Gastroesophageal sphincter (tissue), 4 donors: ENCODE data around the gene JMJD8. TPM values are rescaled to one million over a fixed set of nuclear protein-coding genes. Genes with fewer than 3 reads are reported as not detected.

Source experiments
- ATAC-seq: fragments of 150-250 bp; one replicate; pipeline ENCODE4 v1.9.1; 2016; ENCODE audit warnings: mild to moderate bottlenecking, moderate library complexity
- H3K27ac ChIP-seq, 4 donors: fragments of 200-600 bp; sonication (generic) in 3 of 4; 1 replicate in 3 of 4; 2 replicates in 1 of 4; pipeline ENCODE4 v1.5.1; 2016 to 2019
- H3K27me3 ChIP-seq: fragments of 200-600 bp; sonication (generic); one replicate; pipeline ENCODE4 v1.5.1; 2019
- H3K36me3 ChIP-seq, 2 donors: fragments of 200-600 bp; sonication (generic); one replicate each; pipeline ENCODE4 v1.5.1; 2019; ENCODE audit warnings: control low read depth in 1 of 2
- H3K4me1 ChIP-seq, 3 donors: fragments of 200-600 bp; sonication (generic); 1 replicate in 2 of 3; 2 replicates in 1 of 3; pipeline ENCODE4 v1.5.1; 2016 to 2019; ENCODE audit warnings: control low read depth in 2 of 3
- H3K4me3 ChIP-seq, 2 donors: fragments of 200-600 bp; sonication (generic); one replicate each; pipeline ENCODE4 v1.5.1; 2019; ENCODE audit warnings: mild to moderate bottlenecking in 1 of 2, moderate library complexity in 1 of 2
- H3K9me3 ChIP-seq, 3 donors: fragments of 200-600 bp; sonication (generic); one replicate each; pipeline ENCODE4 v1.5.1; 2017 to 2019; ENCODE audit warnings: control low read depth in 2 of 3
- EP300 ChIP-seq: sonication (generic); formaldehyde crosslinking; IDR thresholded peaks from one replicate; pipeline ENCODE4 v1.6.1; 2017; ENCODE audit warnings: antibody characterized with exemption, mild to moderate bottlenecking
- POLR2A ChIP-seq, 2 donors: fragments of 450-650 bp; IDR thresholded peaks; one replicate each; pipeline ENCODE4 v1.6.1; 2017; ENCODE audit warnings: antibody characterized with exemption in 2 of 2, mild to moderate bottlenecking in 2 of 2, moderate library complexity in 1 of 2
- POLR2AphosphoS5 ChIP-seq: sonication (generic); formaldehyde crosslinking; IDR thresholded peaks from one replicate; pipeline ENCODE4 v1.6.1; 2017; ENCODE audit warnings: antibody characterized with exemption
- WGBS, 2 donors: methylation state at CpG; one replicate each; pipeline ENCODE4 v1.1.5; 2018; ENCODE audit warnings: low coverage in 1 of 2; 5-methylcytosine and 5-hydroxymethylcytosine counted together
- total RNA-seq, 4 donors: library from RNA; depleted of rRNA; stranded (reverse); fragments of >200 nt; gene quantifications; one replicate each; pipeline ENCODE4 v1.1.0, GENCODE V29; 2016
- TF ChIP-seq, protein P1 (sequence below), 4 experiments: fragments of 200-600 bp in 2 of 4; fragments of 450-650 bp in 2 of 4; sonication (generic) in 1 of 4; IDR thresholded peaks; one replicate each; pipeline ENCODE4 v1.5.1; 2017 to 2019; ENCODE audit warnings: antibody characterized with exemption in 4 of 4, mild to moderate bottlenecking in 2 of 4, moderate library complexity in 2 of 4

The JMJD8 gene
- total RNA-seq, 4 donors from 2014 or later: 70.2 to 109 (median 90.5) TPM

DNA sequence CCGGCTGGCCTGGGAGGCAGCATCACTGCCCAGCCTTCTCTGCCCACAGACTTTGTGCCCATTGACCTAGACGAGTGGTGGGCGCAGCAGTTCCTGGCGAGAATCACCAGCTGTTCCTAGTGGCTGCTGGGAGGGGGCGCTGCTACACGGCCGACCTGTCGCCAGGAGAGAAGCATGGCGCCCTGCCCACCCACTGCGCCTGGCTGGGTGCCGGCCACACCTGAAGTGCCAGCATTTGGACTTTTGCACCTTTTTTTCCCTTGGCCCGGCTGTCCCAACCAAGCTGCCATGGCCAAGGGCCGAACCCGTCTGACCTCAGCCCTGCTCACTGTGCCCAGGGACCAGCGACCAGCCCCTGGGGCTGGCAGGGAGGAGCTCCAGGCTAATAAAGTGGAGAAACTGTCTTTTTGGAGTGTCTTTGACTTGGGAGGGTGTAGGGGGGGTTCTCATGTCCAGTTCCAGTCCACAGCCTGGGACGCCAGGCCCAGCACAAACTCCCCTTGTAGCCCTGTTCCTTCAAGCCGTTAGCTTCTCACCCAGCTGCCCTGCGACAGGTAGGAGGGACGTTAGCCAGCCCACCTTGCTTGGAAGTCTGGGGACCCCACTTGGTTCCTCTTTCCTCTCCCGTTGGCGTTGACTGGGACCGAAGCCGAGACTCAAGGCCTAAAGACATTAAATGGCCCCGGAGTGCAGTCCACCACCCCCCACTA is 35.9 kb downstream of the JMJD8 start:
- H3K27ac ChIP-seq: peak overlapping the region; percentile 84 to 93 (median 88)
- peaks cover 0 to 25% of the 10 kb centered on the region in 2 donors for H3K36me3 ChIP-seq
- no peaks in the 10 kb centered on the region for H3K27me3 ChIP-seq
- H3K4me3 ChIP-seq: peak overlapping the region; percentile 90 to 92
- H3K4me1 ChIP-seq: peaks cover 0 to 75% (median 28%) of the 10 kb centered on the region in 3 donors
- H3K9me3 ChIP-seq: no peaks in the 10 kb centered on the region
- no peak for TF ChIP-seq POLR2A (IDR thresholded peaks at IDR 0.05)
- TF ChIP-seq, protein P1, sequence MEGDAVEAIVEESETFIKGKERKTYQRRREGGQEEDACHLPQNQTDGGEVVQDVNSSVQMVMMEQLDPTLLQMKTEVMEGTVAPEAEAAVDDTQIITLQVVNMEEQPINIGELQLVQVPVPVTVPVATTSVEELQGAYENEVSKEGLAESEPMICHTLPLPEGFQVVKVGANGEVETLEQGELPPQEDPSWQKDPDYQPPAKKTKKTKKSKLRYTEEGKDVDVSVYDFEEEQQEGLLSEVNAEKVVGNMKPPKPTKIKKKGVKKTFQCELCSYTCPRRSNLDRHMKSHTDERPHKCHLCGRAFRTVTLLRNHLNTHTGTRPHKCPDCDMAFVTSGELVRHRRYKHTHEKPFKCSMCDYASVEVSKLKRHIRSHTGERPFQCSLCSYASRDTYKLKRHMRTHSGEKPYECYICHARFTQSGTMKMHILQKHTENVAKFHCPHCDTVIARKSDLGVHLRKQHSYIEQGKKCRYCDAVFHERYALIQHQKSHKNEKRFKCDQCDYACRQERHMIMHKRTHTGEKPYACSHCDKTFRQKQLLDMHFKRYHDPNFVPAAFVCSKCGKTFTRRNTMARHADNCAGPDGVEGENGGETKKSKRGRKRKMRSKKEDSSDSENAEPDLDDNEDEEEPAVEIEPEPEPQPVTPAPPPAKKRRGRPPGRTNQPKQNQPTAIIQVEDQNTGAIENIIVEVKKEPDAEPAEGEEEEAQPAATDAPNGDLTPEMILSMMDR (IDR thresholded peaks at IDR 0.05): peak in 2 of 4 experiments; percentile 8 to 35
- TF ChIP-seq EP300: no peak
- TF ChIP-seq POLR2AphosphoS5: no peak
- 57 to 58% methylated on average over 6 of the region's 24 CpGs for WGBS, 2 donors
- no peak for ATAC-seq

DNA sequence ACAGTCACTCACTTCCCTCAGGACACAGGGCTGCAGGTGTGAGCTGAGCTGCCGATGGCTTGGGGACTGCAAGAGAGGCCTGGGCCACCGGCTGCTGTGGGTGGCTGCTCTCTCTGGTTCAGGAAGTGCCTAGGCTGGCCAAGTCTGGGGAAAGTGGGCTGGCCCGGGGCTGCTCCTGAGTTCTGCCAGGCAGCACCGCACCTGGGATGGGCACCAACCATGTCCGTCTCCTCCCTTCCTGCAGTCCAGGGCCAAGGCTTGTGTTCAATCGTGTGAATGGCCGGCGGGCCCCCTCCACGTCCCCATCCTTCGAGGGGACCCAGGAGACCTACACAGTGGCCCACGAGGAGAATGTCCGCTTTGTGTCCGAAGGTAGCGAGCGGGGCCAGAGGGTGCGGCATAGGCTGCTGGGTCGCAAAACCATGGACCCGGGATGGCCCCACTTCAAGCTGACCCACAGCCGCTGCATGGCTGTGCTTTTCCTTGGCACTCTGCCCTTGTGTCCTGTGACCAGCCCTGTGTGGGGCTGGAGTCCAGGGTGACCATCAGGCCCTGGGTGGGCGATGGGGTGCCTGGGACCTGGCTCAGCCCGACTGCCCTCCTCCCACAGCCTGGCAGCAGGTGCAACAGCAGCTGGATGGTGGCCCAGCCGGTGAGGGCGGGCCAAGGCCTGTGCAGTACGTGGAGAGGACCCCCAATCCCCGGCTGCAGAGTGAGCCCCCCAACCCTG is 36.8 kb downstream of the JMJD8 start:
- TF ChIP-seq POLR2A (IDR thresholded peaks at IDR 0.05) (no peak), EP300 (no peak), POLR2AphosphoS5 (no peak)
- TF ChIP-seq, protein P1 (IDR thresholded peaks at IDR 0.05): no peak
- no peaks in the 10 kb centered on the region for H3K9me3 ChIP-seq
- H3K4me1 ChIP-seq: peaks cover 0 to 84% (median 37%) of the 10 kb centered on the region in 3 donors
- ATAC-seq: no peak
- H3K27me3 ChIP-seq: no peaks in the 10 kb centered on the region
- H3K4me3 ChIP-seq: no peak overlapping the region
- no CpG with 5 or more reads among the region's 25 CpGs for WGBS, 2 donors
- peak overlapping the region in 3 of 4 donors; percentile 41 to 93 (median 89) for H3K27ac ChIP-seq
- peaks cover 0 to 18% of the 10 kb centered on the region in 2 donors for H3K36me3 ChIP-seq

DNA sequence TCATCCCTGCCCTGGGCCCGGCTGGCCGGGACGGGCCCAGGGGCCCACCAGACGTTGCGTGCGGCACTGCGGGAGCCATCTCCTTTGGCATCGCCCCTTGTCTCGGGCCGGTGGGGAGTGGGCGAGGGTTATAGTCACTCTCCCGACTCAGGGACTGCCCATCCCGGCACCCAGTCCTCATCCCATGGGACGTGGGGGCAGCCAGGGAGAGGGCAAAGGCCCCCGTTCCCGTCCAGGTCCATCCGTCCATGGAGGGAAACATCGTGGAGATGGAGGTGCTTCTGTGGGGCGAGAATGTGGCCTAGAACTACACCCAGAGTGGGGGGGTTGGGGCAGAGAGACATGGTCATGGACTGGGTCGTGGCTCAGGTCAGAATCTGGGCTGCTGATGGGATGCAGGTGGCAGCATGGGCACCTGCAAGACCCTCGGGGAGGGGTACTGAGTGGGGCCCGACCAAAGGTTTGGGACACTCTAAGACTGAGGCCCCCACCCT is 37.4 kb downstream of the JMJD8 start:
- peaks cover 0 to 87% (median 37%) of the 10 kb centered on the region in 3 donors for H3K4me1 ChIP-seq
- H3K27me3 ChIP-seq: no peaks in the 10 kb centered on the region
- no CpG with 5 or more reads among the region's 22 CpGs for WGBS, 2 donors
- H3K27ac ChIP-seq: peak overlapping the region in 3 of 4 donors; percentile 25 to 47 (median 41)
- no peak for TF ChIP-seq EP300
- TF ChIP-seq, protein P1 (IDR thresholded peaks at IDR 0.05): no peak
- TF ChIP-seq POLR2A (IDR thresholded peaks at IDR 0.05): no peak
- TF ChIP-seq POLR2AphosphoS5: no peak
- no peak for ATAC-seq
- peaks cover 0 to 12% of the 10 kb centered on the region in 2 donors for H3K36me3 ChIP-seq
- no peaks in the 10 kb centered on the region for H3K9me3 ChIP-seq
- H3K4me3 ChIP-seq: no peak overlapping the region

DNA sequence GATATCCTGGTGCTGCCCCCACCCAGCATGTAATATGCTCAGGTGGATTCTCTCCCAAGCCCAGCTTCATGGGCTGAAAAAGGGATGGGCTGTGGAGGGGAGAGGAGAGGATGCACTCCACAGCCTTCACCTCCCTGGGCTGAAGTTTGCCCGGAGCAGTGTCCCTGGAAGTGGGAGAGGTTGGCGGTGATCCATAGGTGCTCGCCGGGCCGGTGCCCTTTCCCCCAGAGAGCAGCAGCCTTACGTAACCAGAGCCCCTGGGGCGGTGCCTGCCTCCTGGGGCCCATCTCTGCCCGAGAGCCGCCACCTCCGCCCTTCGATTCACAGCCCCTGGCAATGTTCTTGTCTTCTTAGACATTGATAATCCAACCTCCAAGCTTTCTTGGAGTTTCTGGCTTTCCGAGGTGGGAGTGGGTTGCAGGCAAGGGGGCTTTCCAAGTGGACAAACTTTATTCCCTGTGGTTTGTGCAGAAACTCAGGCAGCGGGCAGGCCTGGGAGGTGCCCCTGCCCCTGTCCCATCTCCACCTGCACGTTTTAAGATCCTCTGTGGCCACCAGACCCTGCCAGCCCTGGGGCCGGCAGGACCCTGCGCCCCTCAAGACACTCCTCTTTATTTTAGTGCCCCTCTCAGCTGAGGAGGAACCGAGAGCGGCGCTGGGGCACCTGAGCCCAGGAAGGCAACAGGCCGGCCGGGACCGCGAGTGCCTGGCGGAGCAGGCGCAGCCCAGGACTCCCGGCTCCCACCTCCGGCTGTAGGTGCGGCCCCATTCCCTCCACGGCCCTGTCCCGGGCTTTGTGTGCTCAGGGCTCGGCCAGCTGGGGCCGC is 38.1 kb downstream of the JMJD8 start:
- Histone ChIP-seq H3K27me3 (no peaks in the 10 kb centered on the region), H3K9me3 (no peaks in the 10 kb centered on the region), H3K4me3 (no peak overlapping the region), H3K36me3 (peaks cover 0 to 7% of the 10 kb centered on the region in 2 donors), H3K4me1 (peaks cover 0 to 93% (median 41%) of the 10 kb centered on the region in 3 donors), H3K27ac (peak overlapping the region in 3 of 4 donors; percentile 25 to 47 (median 41))
- WGBS, 2 donors: 30 to 70% methylated on average over 2 of the region's 32 CpGs
- no peak for TF ChIP-seq POLR2A (IDR thresholded peaks at IDR 0.05)
- no peak for TF ChIP-seq POLR2AphosphoS5
- no peak for TF ChIP-seq EP300
- TF ChIP-seq, protein P1 (IDR thresholded peaks at IDR 0.05): no peak
- no peak for ATAC-seq
